H9 (cell line): ENCODE results near the gene ARHGAP29. TPM values are rescaled to one million over a fixed set of nuclear protein-coding genes. Genes with fewer than 3 reads are reported as not detected.

Experiments
- DNase-seq: peaks from one replicate; pipeline ENCODE4 v3.0.0-alpha.2; 2017
- H2AFZ ChIP-seq: one replicate; pipeline ENCODE4 v1.6.1; 2013; ENCODE audit warnings: mild to moderate bottlenecking, low read length, control low read depth, moderate library complexity
- H2AK5ac ChIP-seq: 2 replicates; pipeline ENCODE4 v1.6.1; 2013; ENCODE audit warnings: low read length, control low read depth, mixed read lengths; ENCODE audit not compliant: insufficient read length
- H2BK120ac ChIP-seq: one replicate; pipeline ENCODE4 v1.6.1; 2013; ENCODE audit warnings: low read depth, mild to moderate bottlenecking, low read length, control low read depth, inconsistent platforms; ENCODE audit not compliant: poor library complexity, severe bottlenecking
- H2BK12ac ChIP-seq: 2 replicates; pipeline ENCODE4 v1.6.1; 2013; ENCODE audit warnings: low read length, control low read depth, mixed read lengths, low read depth; ENCODE audit not compliant: insufficient read length
- H2BK15ac ChIP-seq: 2 replicates; pipeline ENCODE4 v1.6.1; 2013; ENCODE audit warnings: low read depth, low read length, control low read depth
- H2BK20ac ChIP-seq: one replicate; pipeline ENCODE4 v1.6.1; 2013; ENCODE audit warnings: low read depth, mild to moderate bottlenecking, low read length, control low read depth, inconsistent platforms; ENCODE audit not compliant: poor library complexity, severe bottlenecking
- H2BK5ac ChIP-seq: 2 replicates; pipeline ENCODE4 v1.6.1; 2013; ENCODE audit warnings: low read length, control low read depth, mixed read lengths; ENCODE audit not compliant: insufficient read length
- H3K14ac ChIP-seq: 2 replicates; pipeline ENCODE4 v1.6.1; 2013; ENCODE audit warnings: low read length, control low read depth; ENCODE audit not compliant: insufficient read depth
- H3K18ac ChIP-seq: 2 replicates; pipeline ENCODE4 v1.6.1; 2013; ENCODE audit warnings: low read depth, mild to moderate bottlenecking, mixed read lengths, low read length, control low read depth; ENCODE audit not compliant: insufficient read length
- H3K23ac ChIP-seq: 2 replicates; pipeline ENCODE4 v1.6.1; 2013; ENCODE audit warnings: low read length, control low read depth, mixed read lengths, low read depth; ENCODE audit not compliant: insufficient read length
- H3K23me2 ChIP-seq: 2 replicates; pipeline ENCODE4 v1.6.1; 2013; ENCODE audit warnings: low read depth, mild to moderate bottlenecking, mixed read lengths, low read length, control low read depth; ENCODE audit not compliant: insufficient read length, poor library complexity, severe bottlenecking
- H3K27ac ChIP-seq: 2 replicates; pipeline ENCODE4 v1.5.1; 2013; ENCODE audit warnings: low read length, control low read depth, mixed read lengths, low read depth; ENCODE audit not compliant: insufficient read length
- H3K27me3 ChIP-seq: 2 replicates; pipeline ENCODE4 v1.6.1; 2013; ENCODE audit warnings: low read length, control low read depth, inconsistent platforms; ENCODE audit not compliant: insufficient read depth
- H3K4ac ChIP-seq: 2 replicates; pipeline ENCODE4 v1.6.1; 2013; ENCODE audit warnings: low read depth, mild to moderate bottlenecking, control low read depth, inconsistent platforms, low read length, moderate library complexity
- H3K4me1 ChIP-seq: 2 replicates; pipeline ENCODE4 v1.6.1; 2013; ENCODE audit warnings: low read length, control low read depth, inconsistent platforms; ENCODE audit not compliant: insufficient read depth
- H3K4me2 ChIP-seq: 2 replicates; pipeline ENCODE4 v1.6.1; 2013; ENCODE audit warnings: low read length, control low read depth, mixed read lengths; ENCODE audit not compliant: insufficient read length, insufficient read depth
- H3K56ac ChIP-seq: 2 replicates; pipeline ENCODE4 v1.6.1; 2013; ENCODE audit warnings: low read depth, mild to moderate bottlenecking, mixed read lengths, low read length, control low read depth; ENCODE audit not compliant: insufficient read length
- H3K79me1 ChIP-seq: 2 replicates; pipeline ENCODE4 v1.6.1; 2013; ENCODE audit warnings: low read depth, mild to moderate bottlenecking, moderate library complexity, low read length, control low read depth, inconsistent platforms; ENCODE audit not compliant: insufficient read depth, poor library complexity, severe bottlenecking
- H3K79me2 ChIP-seq: 2 replicates; pipeline ENCODE4 v1.6.1; 2013; ENCODE audit warnings: low read length, control low read depth, inconsistent platforms; ENCODE audit not compliant: insufficient read depth
- H3K9ac ChIP-seq: 2 replicates; pipeline ENCODE4 v1.6.1; 2013; ENCODE audit warnings: low read length, control low read depth, mixed read lengths; ENCODE audit not compliant: insufficient read length; ENCODE audit errors: extremely low read depth
- H3K9me3 ChIP-seq: one replicate; pipeline ENCODE4 v1.6.1; 2013; ENCODE audit warnings: low read depth, low read length, inconsistent platforms; ENCODE audit not compliant: control insufficient read depth
- H3T11ph ChIP-seq: one replicate; pipeline ENCODE4 v1.6.1; 2013; ENCODE audit warnings: mild to moderate bottlenecking, low read length, control low read depth, inconsistent platforms
- H4K20me1 ChIP-seq: one replicate; pipeline ENCODE4 v1.6.1; 2013; ENCODE audit not compliant: control insufficient read depth, insufficient read length, insufficient read depth
- H4K5ac ChIP-seq: 2 replicates; pipeline ENCODE4 v1.6.1; 2013; ENCODE audit warnings: low read depth, mild to moderate bottlenecking, mixed read lengths, low read length, control low read depth; ENCODE audit not compliant: insufficient read length
- H4K8ac ChIP-seq: replicated peaks from 2 replicates; pipeline ENCODE4 v1.6.1; 2013; ENCODE audit warnings: low read length, control low read depth, mixed read lengths, low read depth; ENCODE audit not compliant: insufficient read length
- H4K91ac ChIP-seq: 2 replicates; pipeline ENCODE4 v1.6.1; 2013; ENCODE audit warnings: low read depth, mild to moderate bottlenecking, moderate library complexity, mixed read lengths, low read length, control low read depth; ENCODE audit not compliant: insufficient read length
- H3K27ac Mint-ChIP-seq, 3 experiments: 2 replicates in 2 of 3; 3 replicates in 1 of 3; pipeline ENCODE4 v1.8.0; 2020 to 2021; ENCODE audit warnings: mixed read lengths in 3 of 3, mild to moderate bottlenecking in 1 of 3, moderate library complexity in 1 of 3
- H3K27me3 Mint-ChIP-seq: 2 replicates; pipeline ENCODE4 v1.8.0; 2021; ENCODE audit warnings: low read depth, mild to moderate bottlenecking, moderate library complexity, mixed read lengths
- H3K36me3 Mint-ChIP-seq, 3 experiments: 2 replicates in 2 of 3; 3 replicates in 1 of 3; pipeline ENCODE4 v1.8.0; 2020 to 2021; ENCODE audit warnings: low read depth in 3 of 3, mixed read lengths in 3 of 3; ENCODE audit not compliant: insufficient read depth in 1 of 3
- H3K4me1 Mint-ChIP-seq, 2 experiments: 2 replicates each; pipeline ENCODE4 v1.8.0; 2020; ENCODE audit warnings: mixed read lengths in 2 of 2
- H3K4me3 Mint-ChIP-seq, 2 experiments: 2 replicates in 1 of 2; 3 replicates in 1 of 2; pipeline ENCODE4 v1.8.0; 2020 to 2021; ENCODE audit warnings: mild to moderate bottlenecking in 2 of 2, mixed read lengths in 2 of 2, moderate library complexity in 1 of 2
- H3K9me3 Mint-ChIP-seq, 2 experiments: 2 replicates in 1 of 2; 3 replicates in 1 of 2; pipeline ENCODE4 v1.8.0; 2020; ENCODE audit warnings: mild to moderate bottlenecking in 2 of 2, mixed read lengths in 2 of 2, moderate library complexity in 1 of 2
- WGBS: extraction: QIAGEN DNeasy Blood & Tissue Kit; methylation state at CpG from one replicate; pipeline ENCODE4 v1.1.7; 2013; ENCODE audit warnings: missing lambda C conversion rate, low lambda C conversion rate, mixed read lengths; ENCODE audit not compliant: insufficient read length; ENCODE audit errors: extremely low coverage; 5-methylcytosine and 5-hydroxymethylcytosine counted together
- total RNA-seq: library from RNA; stranded (reverse); gene quantifications from 2 replicates; pipeline ENCODE4 v1.2.1, GENCODE V29; 2021
- TF ChIP-seq, protein P1 (sequence below): fragments of 200-600 bp; sonication (generic); conservative IDR thresholded peaks from 3 replicates; pipeline ENCODE4 v1.8.0; 2021; ENCODE audit warnings: antibody characterized with exemption, mild to moderate bottlenecking

ARHGAP29 gene
- total RNA-seq, 1 experiment from 2014 or later = 1.3 TPM

DNA sequence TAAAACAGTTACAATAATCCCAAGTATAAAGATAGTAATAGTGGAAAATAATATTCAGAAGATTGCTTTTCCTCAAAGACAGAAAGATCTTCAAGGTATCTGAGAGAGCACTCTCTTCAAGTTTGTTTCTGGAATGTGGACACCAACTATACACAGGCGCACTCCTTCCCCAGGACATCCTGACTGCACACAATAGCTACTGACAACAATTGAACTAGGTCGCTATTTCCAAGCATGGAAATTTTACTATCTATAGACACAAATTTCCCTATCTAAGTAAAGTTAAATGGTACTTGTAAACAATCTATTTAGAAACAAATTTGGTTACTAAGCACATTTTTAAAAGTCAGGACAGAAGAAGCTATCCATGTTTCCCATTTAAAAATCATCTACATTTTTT is 19.1 kb downstream of the ARHGAP29 start:
- Histone ChIP-seq H3K4me1 (no peaks in the 10 kb centered on the region; the same call in 1 of the 2 replicates), H4K5ac (no peak overlapping the region), H3K27ac (no peak overlapping the region), H3K4me2 (no peak overlapping the region), H3K9me3 (no peaks in the 10 kb centered on the region), H3K79me2 (no peaks in the 10 kb centered on the region), H4K8ac (no peak overlapping the region), H3K23ac (no peak overlapping the region), H2BK120ac (no peak overlapping the region), H2AFZ (no peak overlapping the region), H2BK15ac (no peak overlapping the region), H2AK5ac (no peak overlapping the region), H3K9ac (no peak overlapping the region), H3K27me3 (no peaks in the 10 kb centered on the region), H3T11ph (no peak overlapping the region), H3K14ac (no peak overlapping the region), H4K20me1 (no peaks in the 10 kb centered on the region), H4K91ac (no peak overlapping the region), H3K18ac (no peak overlapping the region), H2BK5ac (no peak overlapping the region), H3K23me2 (no peaks in the 10 kb centered on the region), H3K79me1 (no peaks in the 10 kb centered on the region), H2BK12ac (no peak overlapping the region), H2BK20ac (no peak overlapping the region), H3K56ac (no peak overlapping the region), H3K4ac (no peak overlapping the region)
- Mint-ChIP-seq H3K27ac (no peak overlapping the region), H3K4me1 (peaks cover 0 to 5% of the 10 kb centered on the region in 2 experiments; a peak in 1 of 4 replicates), H3K27me3 (no peaks in the 10 kb centered on the region), H3K36me3 (no peaks in the 10 kb centered on the region), H3K9me3 (no peaks in the 10 kb centered on the region), H3K4me3 (no peak overlapping the region)
- WGBS = no CpG with 5 or more reads among the region's 2 CpGs
- no peak for DNase-seq
- TF ChIP-seq, protein P1, sequence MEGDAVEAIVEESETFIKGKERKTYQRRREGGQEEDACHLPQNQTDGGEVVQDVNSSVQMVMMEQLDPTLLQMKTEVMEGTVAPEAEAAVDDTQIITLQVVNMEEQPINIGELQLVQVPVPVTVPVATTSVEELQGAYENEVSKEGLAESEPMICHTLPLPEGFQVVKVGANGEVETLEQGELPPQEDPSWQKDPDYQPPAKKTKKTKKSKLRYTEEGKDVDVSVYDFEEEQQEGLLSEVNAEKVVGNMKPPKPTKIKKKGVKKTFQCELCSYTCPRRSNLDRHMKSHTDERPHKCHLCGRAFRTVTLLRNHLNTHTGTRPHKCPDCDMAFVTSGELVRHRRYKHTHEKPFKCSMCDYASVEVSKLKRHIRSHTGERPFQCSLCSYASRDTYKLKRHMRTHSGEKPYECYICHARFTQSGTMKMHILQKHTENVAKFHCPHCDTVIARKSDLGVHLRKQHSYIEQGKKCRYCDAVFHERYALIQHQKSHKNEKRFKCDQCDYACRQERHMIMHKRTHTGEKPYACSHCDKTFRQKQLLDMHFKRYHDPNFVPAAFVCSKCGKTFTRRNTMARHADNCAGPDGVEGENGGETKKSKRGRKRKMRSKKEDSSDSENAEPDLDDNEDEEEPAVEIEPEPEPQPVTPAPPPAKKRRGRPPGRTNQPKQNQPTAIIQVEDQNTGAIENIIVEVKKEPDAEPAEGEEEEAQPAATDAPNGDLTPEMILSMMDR = no peak
